Ovary (tissue), 3 donors: ENCODE data around the gene CTDP1.

ENCODE experiments used
- POLR2A ChIP-seq: fragments of 450-650 bp; IDR thresholded peaks from one replicate; pipeline ENCODE4 v1.6.1; 2017; ENCODE audit warnings: antibody characterized with exemption, mild to moderate bottlenecking, moderate library complexity
- TF ChIP-seq, protein P1 (sequence below), 3 donors: fragments of 450-650 bp in 2 of 3; fragments of 200-600 bp in 1 of 3; IDR thresholded peaks; one replicate each; pipeline versions ENCODE4 v1.5.1 to v1.8.0; 2016 to 2022; ENCODE audit warnings: antibody characterized with exemption in 3 of 3, mild to moderate bottlenecking in 1 of 3
- donor health status: DM: no; HTN: no; CAD: no.

DNA sequence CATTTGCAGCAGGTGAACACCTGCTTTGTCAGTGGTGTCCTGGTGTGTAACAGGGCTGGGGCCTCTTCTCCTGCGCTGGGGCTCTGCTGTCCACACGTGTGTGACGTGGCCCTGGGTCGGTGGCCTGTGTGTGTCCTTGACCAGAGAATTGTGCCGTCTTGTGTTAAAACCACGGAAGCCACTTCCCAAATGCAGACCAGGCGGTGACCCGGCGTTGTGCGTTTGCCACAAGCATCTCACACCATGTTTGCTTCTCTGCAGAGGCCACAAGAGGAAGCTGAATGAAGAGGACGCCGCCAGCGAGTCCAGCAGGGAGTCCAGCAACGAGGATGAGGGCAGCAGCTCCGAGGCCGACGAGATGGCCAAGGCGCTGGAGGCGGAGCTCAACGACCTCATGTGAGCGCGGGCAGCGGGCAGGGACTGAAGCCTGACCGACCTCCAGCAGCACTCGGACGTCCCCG is 73.8 kb downstream of the CTDP1 start:
- TF ChIP-seq, protein P1, sequence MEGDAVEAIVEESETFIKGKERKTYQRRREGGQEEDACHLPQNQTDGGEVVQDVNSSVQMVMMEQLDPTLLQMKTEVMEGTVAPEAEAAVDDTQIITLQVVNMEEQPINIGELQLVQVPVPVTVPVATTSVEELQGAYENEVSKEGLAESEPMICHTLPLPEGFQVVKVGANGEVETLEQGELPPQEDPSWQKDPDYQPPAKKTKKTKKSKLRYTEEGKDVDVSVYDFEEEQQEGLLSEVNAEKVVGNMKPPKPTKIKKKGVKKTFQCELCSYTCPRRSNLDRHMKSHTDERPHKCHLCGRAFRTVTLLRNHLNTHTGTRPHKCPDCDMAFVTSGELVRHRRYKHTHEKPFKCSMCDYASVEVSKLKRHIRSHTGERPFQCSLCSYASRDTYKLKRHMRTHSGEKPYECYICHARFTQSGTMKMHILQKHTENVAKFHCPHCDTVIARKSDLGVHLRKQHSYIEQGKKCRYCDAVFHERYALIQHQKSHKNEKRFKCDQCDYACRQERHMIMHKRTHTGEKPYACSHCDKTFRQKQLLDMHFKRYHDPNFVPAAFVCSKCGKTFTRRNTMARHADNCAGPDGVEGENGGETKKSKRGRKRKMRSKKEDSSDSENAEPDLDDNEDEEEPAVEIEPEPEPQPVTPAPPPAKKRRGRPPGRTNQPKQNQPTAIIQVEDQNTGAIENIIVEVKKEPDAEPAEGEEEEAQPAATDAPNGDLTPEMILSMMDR (IDR thresholded peaks at IDR 0.05), result no peak
- TF ChIP-seq POLR2A, result no peak
